ENCODE data around the gene MAZ.

DNA sequence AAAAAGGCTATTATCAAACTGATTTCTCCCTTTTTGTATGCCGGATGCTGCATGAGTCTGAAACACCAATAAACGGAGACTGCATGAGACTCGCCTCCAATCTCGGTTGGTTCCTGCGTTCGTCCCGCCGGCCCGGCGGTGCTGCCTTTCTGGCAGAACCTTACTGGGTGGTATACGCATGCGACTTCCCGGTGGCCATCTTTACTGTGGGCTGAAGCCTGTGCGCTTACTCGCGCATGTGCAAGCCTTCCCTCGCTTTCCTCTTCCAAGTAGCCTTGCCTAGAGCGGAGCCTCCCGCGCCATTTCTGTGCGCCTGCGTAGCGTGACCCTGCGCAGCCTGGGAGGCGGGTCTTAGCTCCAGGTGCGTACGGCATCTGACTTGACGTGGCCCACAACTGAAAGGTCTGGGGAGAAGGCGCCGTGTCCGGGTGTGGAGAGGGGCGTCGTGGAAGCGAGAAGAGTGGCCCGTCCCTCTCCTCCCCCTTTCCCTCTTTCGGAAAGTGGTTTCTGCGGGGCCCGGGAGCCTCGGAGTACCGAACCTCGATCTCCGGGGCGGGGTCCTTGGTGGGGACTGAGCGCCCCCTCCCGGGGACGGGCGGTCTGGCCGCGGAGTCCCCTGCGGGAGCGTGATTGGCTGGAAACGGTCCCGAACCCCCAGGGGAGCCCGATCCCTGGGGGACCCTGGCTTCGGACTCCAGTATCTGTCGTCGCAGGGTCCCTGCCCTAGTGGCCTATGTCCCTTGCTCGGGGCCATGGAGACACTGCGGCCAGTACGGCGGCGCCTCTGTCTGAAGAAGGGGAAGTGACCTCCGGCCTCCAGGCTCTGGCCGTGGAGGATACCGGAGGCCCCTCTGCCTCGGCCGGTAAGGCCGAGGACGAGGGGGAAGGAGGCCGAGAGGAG, 9.7 kb downstream of the MAZ start, which contains the start of gene PAGR1:
- TF ChIP-seq POLR2A (IDR thresholded peaks at IDR 0.05) (peak in 2 of 4 donors; percentile 13 to 55), EP300 (IDR thresholded peaks at IDR 0.05) (no peak), POLR2AphosphoS5 (IDR thresholded peaks at IDR 0.05) (peak; percentile 78 to 97 (median 88))
- TF ChIP-seq, protein P1, sequence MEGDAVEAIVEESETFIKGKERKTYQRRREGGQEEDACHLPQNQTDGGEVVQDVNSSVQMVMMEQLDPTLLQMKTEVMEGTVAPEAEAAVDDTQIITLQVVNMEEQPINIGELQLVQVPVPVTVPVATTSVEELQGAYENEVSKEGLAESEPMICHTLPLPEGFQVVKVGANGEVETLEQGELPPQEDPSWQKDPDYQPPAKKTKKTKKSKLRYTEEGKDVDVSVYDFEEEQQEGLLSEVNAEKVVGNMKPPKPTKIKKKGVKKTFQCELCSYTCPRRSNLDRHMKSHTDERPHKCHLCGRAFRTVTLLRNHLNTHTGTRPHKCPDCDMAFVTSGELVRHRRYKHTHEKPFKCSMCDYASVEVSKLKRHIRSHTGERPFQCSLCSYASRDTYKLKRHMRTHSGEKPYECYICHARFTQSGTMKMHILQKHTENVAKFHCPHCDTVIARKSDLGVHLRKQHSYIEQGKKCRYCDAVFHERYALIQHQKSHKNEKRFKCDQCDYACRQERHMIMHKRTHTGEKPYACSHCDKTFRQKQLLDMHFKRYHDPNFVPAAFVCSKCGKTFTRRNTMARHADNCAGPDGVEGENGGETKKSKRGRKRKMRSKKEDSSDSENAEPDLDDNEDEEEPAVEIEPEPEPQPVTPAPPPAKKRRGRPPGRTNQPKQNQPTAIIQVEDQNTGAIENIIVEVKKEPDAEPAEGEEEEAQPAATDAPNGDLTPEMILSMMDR (IDR thresholded peaks at IDR 0.05) = peak in 5 of 7 experiments; percentile 81 to 93 (median 87)
